ENCODE results near the gene MAN2B2. TPM values are rescaled to one million over a fixed set of nuclear protein-coding genes. Genes with fewer than 3 reads are reported as not detected.

Gene MAN2B2
- total and polyA plus RNA-seq, 2 of the 8 experiments (the other 6 are each of a cell fraction or from before 2014, with no cell fraction given): 3.3 to 4.0 TPM

DNA sequence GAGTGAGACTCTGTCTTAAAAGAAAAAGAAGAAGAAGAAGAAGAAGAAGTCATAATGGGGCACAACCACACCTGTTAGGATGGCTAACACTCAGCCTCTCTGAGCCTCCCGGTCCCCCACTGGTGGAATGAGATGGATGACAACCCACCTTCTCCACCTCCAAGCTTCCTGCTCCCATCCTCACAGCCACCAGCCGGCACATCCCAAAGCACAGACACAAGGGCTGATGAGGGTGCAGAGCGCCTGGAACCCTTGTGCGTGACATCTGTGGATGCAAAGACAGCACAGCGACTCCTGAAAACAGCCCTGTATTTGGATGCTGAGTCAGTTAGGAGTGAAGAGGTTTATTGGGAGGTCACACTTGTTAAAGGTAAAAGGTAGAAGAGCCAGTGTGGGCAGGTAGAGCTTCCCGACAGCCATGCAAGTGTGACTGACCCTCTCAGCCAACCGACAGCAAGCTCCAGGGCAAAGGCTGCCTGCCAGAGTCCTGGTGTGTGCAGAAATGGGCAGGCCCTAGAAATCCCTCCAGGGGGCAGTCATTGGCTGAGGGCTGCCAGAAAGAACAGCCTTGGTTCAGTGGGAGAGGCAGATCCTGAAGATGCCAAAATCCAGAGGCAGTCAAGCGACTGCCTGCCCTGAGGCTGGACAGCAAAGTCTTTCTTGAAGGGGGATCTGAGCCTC is 26.6 kb upstream of the MAN2B2 start (continued):
- TF ChIP-seq NANOG (IDR thresholded peaks at IDR 0.05; ENCODE audit: insufficient read depth, low read depth, low read length, poor library complexity, severe bottlenecking): no peak

All from H1 (cell line).